GM20000 (cell line): ENCODE results near the gene GGCX.
"Not testable (repeated sequence)": the region's sequence is repeated elsewhere in the genome, so short reads cannot be mapped to it uniquely, and the experiment has no call there.

ENCODE experiments used
- DNase-seq: peaks from one replicate; pipeline ENCODE4 v3.0.0; 2012; ENCODE audit warnings: low spot score
- CTCF ChIP-seq: IDR thresholded peaks from 2 replicates; pipeline ENCODE4 v1.5.1; 2012; ENCODE audit warnings: mild to moderate bottlenecking, control low read depth; ENCODE audit errors: extremely low read depth, missing control alignments

Gene GGCX

GRCh38 chr2:85597241-85597640 lies 35.9 kb upstream of the GGCX start:
- DNase-seq: no peak
- no peak for TF ChIP-seq CTCF

DNA sequence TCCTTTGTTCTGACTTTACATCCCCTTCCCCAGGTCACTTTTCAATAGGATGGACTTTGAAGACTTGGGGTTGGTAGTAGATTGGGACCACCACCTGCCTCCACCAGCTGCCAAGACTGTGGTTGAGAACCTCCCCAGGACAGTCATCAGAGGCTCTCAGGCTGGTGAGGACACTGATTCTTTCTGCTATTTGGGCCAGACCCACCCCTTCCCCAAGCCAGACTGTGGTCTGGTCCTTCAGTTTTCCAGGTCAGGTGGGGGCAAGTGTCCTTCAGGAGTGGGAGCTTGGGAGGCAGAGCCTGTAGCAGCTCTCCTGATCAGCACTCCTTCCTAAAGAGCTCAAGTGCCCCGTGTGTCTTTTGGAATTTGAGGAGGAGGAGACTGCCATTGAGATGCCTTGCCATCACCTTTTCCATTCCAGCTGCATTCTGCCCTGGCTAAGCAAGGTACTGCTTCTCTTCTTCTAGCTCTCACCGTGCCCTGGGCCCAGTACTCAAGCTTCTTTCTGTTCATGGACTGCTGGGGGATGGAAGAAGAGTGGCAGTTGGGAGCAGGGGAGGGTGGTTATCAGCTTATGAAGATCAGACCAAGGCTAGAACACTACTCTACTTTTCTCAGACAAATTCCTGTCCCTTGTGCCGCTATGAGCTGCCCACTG lies 35.3 kb upstream of the GGCX start:
- DNase-seq: no peak
- TF ChIP-seq CTCF: no peak

DNA sequence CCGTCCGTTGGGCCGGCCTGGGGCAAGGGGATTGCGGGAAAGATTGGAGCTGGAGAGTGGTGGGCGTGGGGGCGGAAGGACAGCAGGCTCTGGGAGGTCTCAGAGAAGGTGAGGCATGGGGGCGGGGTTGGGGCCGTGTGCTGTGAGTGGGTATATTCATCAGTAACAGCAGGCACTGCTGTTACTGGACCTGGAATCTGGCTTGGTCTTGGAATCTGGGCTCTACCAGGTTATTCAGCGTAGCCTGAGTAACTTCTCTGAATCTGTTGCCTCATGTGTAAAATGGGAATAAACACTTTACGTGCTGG lies 34.7 kb upstream of the GGCX start:
- no peak for DNase-seq
- no peak for TF ChIP-seq CTCF

DNA sequence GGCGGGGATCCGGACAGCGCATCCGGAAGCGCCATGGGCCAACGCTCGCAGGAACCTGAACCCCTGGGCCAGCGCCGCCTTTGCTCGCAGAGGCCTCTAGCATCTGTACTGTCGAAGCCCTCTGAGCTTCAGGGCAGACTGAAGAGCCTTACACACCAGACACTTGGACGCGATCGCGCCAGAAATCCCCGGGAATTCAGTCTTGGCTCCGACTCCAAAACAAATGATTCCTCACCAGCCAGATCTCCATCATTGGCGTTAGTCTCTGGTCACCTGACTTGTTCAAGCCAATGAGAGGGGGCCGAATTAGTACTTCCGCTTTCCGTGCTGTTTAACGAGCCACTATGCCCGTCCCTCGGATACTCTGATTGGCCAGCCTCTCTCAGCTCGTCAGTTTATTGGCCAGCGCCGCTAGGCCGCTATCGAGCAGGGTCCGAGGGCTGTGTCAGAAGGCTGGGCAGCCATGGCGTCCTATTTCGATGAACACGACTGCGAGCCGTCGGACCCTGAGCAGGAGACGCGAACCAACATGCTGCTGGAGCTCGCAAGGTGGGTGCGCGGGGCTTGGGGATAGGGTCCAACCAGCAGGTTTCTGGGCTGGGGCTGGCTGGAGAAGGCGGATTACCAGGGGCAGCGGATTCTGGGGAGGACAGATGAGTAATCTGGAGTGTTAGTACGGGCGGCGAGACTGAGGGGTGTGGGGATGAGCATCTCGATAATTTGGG lies 34.2 kb upstream of the GGCX start, which contains the start of gene RNF181:
Gene RNF181, plus strand, starts transcription at position 445 of the 725 bp plus-strand sequence. Its CDS starts 19 bp downstream, at position 464.
- no peak for TF ChIP-seq CTCF
- DNase-seq: peak; percentile 94

- DNase-seq: no peak
- TF ChIP-seq CTCF: no peak
These were observed 33.5 kb upstream of the GGCX start for GRCh38 chr2:85594715-85595300.

DNA sequence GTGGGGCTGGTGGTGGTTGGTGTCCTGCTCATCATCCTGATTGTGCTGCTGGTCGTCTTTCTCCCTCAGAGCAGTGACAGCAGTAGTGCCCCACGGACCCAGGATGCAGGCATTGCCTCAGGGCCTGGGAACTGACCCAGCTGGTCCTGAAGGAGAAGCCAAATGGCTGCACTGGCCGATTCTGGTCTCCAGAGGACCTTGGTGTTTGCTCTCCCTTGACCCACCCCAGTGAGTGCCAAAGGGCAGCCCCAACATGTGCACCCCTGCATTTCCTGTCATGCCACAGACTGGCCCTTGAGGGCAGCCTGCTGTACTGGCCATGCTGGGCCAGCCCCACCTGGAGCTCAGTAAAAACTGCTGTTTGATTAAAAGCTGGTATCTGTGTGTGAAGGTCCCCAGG lies 31.7 kb upstream of the GGCX start:
- no peak for TF ChIP-seq CTCF

DNA sequence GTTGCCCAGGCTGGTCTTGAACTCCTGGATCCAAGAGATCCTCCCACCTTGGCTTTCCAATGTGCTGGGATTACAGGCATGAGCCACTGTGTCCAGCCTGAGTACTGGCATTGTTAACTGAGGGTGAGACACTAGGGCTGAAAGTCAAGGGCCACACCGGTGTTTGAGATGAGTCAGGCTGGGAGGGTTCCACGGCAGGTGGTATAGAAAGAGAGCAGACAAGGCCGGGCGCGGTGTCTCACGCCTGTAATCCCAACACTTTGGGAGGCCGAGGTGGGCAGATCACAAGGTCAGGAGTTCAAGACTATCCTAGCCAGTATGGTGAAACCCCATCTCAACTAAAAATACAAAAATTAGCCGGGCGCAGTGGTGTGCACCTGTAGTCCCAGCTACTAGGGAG lies 31.0 kb upstream of the GGCX start:
- not testable (repeated sequence) for DNase-seq

More for the DNA sequence above, 31.7 kb upstream of the GGCX start:
- DNase-seq: no peak

GRCh38 chr2:85591563-85591962 lies 30.3 kb upstream of the GGCX start:
- DNase-seq: no peak
- TF ChIP-seq CTCF: no peak
